Measurements from ENCODE around the gene INTS13. TPM values are rescaled to one million over a fixed set of nuclear protein-coding genes. Genes with fewer than 3 reads are reported as not detected.
A peak's percentile ranks its signal among the peaks of the same experiment; 100 is the strongest.

The INTS13 gene
- total and polyA plus RNA-seq, 2 of the 13 experiments (the other 11 are each of a cell fraction or from before 2014, with no cell fraction given): 16.3 to 43.7 TPM

DNA sequence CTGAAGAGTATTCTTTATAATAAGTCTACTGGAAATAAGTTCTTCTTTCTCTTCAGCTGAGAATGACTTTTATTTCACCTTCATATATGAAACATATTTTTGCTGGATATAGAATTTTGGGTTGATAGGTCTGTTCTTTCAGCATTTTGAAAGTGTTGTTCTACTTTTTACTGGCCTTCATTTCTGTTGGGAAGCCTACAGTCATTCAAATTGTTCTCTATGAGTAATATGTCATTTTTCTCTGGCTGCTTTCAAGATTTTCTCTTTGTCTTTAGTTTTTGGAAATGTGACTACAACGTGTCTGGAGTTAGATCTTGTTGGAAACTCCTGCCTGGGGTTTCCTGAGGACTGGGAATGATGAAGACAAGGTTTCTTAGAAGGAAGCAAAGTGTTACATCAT is 10.5 kb upstream of the INTS13 start (continued):
- no peak for TF ChIP-seq NR2C2 (CRISPR knock-in tag; IDR thresholded peaks at IDR 0.05; ENCODE audit: borderline replicate concordance)
- no peak for TF ChIP-seq HCFC1 (IDR thresholded peaks at IDR 0.05; ENCODE audit: low read depth, low read length)
- TF ChIP-seq ZNF230 (CRISPR knock-in tag; IDR thresholded peaks at IDR 0.05): no peak
- no peak for TF ChIP-seq NR2F6 (IDR thresholded peaks at IDR 0.05)
- TF ChIP-seq NR2F6 (CRISPR knock-in tag; IDR thresholded peaks at IDR 0.05): no peak
- TF ChIP-seq IRX3 (CRISPR knock-in tag; IDR thresholded peaks at IDR 0.05; ENCODE audit: borderline replicate concordance, low read depth): no peak
- TF ChIP-seq ZBTB7A (CRISPR knock-in tag; IDR thresholded peaks at IDR 0.05): no peak

GRCh38 chr12:26941215-26941594 is 3.4 kb upstream of the INTS13 start:
- DNase-seq (ENCODE audit: low spot score) (no peak), FAIRE-seq (no peak), ATAC-seq (no peak)
- H3K27ac ChIP-seq (ENCODE audit: extremely low read length, insufficient read depth, low read length): no peak overlapping the region
- ChIA-PET CTCF (ENCODE audit: low intra/inter-chr PET ratio, low total read pairs) (no interaction called here), POLR2A (no interaction called here)
- H3K4me1 ChIP-seq (ENCODE audit: insufficient read depth, low read length): peaks cover 25% of the 10 kb centered on the region
- peak overlapping the region in 1 of 3 experiments; percentile 13; a peak in 1 of 6 replicates for H3K4me3 ChIP-seq (replicated peaks in 1 of 3; ENCODE audit: insufficient read depth in 1 of 3, low read depth in 2 of 3, low read length in 3 of 3)
- in situ Hi-C loops (cut with HindIII; ENCODE audit: extremely low pct_ligation_motif_present, low pct_unique_long_range_greater_than_20kb): no loop called here
- intact Hi-C loops (cut with micrococcal nuclease; ENCODE audit: unreplicated experiment): no loop called here
- H3K79me2 ChIP-seq (ENCODE audit: insufficient read depth, low read length): peaks cover 87% of the 10 kb centered on the region
- H2AFZ ChIP-seq (ENCODE audit: low read length): no peak overlapping the region
- H3K4me2 ChIP-seq (ENCODE audit: low read depth, low read length): no peak overlapping the region; the same call in 1 of the 2 replicates
- no TSS peak for BruUV-seq (replicated peaks)
- peaks cover 10% of the 10 kb centered on the region for H4K20me1 ChIP-seq (ENCODE audit: insufficient read depth, low read length)
- H3K9ac ChIP-seq (ENCODE audit: insufficient read depth, low read depth, low read length): peak overlapping the region; percentile 13; the same call in 1 of the 2 replicates
- H3K27me3 ChIP-seq (ENCODE audit: control insufficient read depth in 1 of 2, insufficient read depth in 2 of 2, low read length in 2 of 2): no peaks in the 10 kb centered on the region; a peak in 1 of 5 replicates
- 93% methylated on average over 1 of the region's 1 CpG for WGBS (ENCODE audit: low lambda C conversion rate)
- H3K36me3 ChIP-seq (replicated peaks in 1 of 2; ENCODE audit: control insufficient read depth in 1 of 2, insufficient read depth in 2 of 2, low read length in 2 of 2): no peaks in the 10 kb centered on the region
- TF ChIP-seq ZNF570 (CRISPR knock-in tag; IDR thresholded peaks at IDR 0.05; ENCODE audit: borderline replicate concordance): no peak
- no peak for TF ChIP-seq RXRB (CRISPR knock-in tag; IDR thresholded peaks at IDR 0.05; ENCODE audit: borderline replicate concordance)
- TF ChIP-seq TEAD2 (CRISPR knock-in tag; IDR thresholded peaks at IDR 0.05): no peak
- no peaks in the 10 kb centered on the region for H3K9me3 ChIP-seq (ENCODE audit: low read length)

Data from HepG2 (cell line).